Pancreas (tissue), 10 donors: ENCODE measurements around the gene ATP13A3. TPM values are rescaled to one million over a fixed set of nuclear protein-coding genes. Genes with fewer than 3 reads are reported as not detected.

Source experiments
- ATAC-seq, 4 donors: fragments of 200-7000 bp; cut with Tn5 transposase; one replicate each; pipeline versions ENCODE4 v1.8.0 to v1.9.1; 2020; ENCODE audit warnings: mild to moderate bottlenecking in 4 of 4, moderate library complexity in 4 of 4
- DNase-seq, 6 donors: peaks; one replicate each; pipeline ENCODE4 v3.0.0-alpha.2; 2020
- FAIRE-seq: peaks from 2 replicates; lab custom pipeline; 2012; peaks lifted over from hg19 to GRCh38; lab: Jason Lieb, UNC
- H3K27ac ChIP-seq, 4 donors: fragments of 200-600 bp; sonication (generic); 1 replicate in 3 of 4; 2 replicates in 1 of 4; pipeline versions ENCODE4 v1.5.0 to v1.8.0; 2020
- H3K27me3 ChIP-seq, 4 donors: fragments of 200-600 bp; one replicate each; pipeline ENCODE4 v1.8.0; 2021
- H3K36me3 ChIP-seq, 3 donors: fragments of 200-600 bp; sonication (generic) in 1 of 3; one replicate each; pipeline versions ENCODE4 v1.5.0 to v1.8.0; 2020 to 2021
- H3K4me1 ChIP-seq, 3 donors: fragments of 200-600 bp; one replicate each; pipeline ENCODE4 v1.8.0; 2021
- H3K4me3 ChIP-seq, 4 donors: fragments of 200-600 bp; sonication (generic) in 2 of 4; one replicate each; pipeline versions ENCODE4 v1.5.0 to v1.8.0; 2020 to 2021
- H3K9me3 ChIP-seq, 4 donors: fragments of 200-600 bp; one replicate each; pipeline ENCODE4 v1.8.0; 2021
- WGBS, 2 donors: extraction: QIAGEN DNeasy Blood & Tissue Kit; methylation state at CpG; one replicate each; pipeline ENCODE4 v1.1.7; 2013; 5-methylcytosine and 5-hydroxymethylcytosine counted together
- intact Hi-C, 3 donors: fragments of 100-400 bp; cut with DNase I; formaldehyde crosslinking; loops; one replicate each; pipeline versions ENCODE4 v1.11.1 to v1.14.2; 2022
- polyA plus RNA-seq, 2 donors: library from polyadenylated mRNA; stranded (reverse); fragments of 200-250 nt; gene quantifications; one replicate each; pipeline ENCODE4 v1.2.3, GENCODE V29; 2013
- total RNA-seq, 6 donors: library from RNA; stranded (reverse); fragmentation: NEBNext Ultra II Directional in 4 of 6; extraction: Animal tissue kit (Norgen Biotek cat#: 25700) in 4 of 6; gene quantifications; one replicate each; pipeline versions ENCODE4 v1.2.1 to v1.2.4, GENCODE V29; 2021 to 2023
- TF ChIP-seq, protein P1 (sequence below), 4 donors: fragments of 200-600 bp; sonication (generic) in 3 of 4; IDR thresholded peaks; one replicate each; pipeline versions ENCODE4 v1.5.0 to v1.8.0; 2021; ENCODE audit warnings: antibody characterized with exemption in 4 of 4
- donor health status: healthy with polysubstance abuse.
- donor health status: DM: no; HTN: no; CAD: no; lungs with moderate emphysema.
- donor health status: DM: no; HTN: no; CAD: no.
- donor health status: control.
- donor health status: control.
- donor health status: Bipolar disorder and iron deficiency.
- donor health status: DM: yes; HTN: yes; CAD: no.
- donor health status: DM: no; HTN: no; CAD: no.
- donor health status: DM: no; HTN: no; CAD: no.
- donor health status: DM: yes; HTN: yes; CAD: no.

The ATP13A3 gene
- total and polyA plus RNA-seq, 8 donors: 9.3 to 66.6 (median 24.7) TPM

- no peaks in the 10 kb centered on the region for H3K36me3 ChIP-seq
- H3K27ac ChIP-seq: no peak overlapping the region
- intact Hi-C loops: no loop called here
- no peak for DNase-seq
- TF ChIP-seq, protein P1, sequence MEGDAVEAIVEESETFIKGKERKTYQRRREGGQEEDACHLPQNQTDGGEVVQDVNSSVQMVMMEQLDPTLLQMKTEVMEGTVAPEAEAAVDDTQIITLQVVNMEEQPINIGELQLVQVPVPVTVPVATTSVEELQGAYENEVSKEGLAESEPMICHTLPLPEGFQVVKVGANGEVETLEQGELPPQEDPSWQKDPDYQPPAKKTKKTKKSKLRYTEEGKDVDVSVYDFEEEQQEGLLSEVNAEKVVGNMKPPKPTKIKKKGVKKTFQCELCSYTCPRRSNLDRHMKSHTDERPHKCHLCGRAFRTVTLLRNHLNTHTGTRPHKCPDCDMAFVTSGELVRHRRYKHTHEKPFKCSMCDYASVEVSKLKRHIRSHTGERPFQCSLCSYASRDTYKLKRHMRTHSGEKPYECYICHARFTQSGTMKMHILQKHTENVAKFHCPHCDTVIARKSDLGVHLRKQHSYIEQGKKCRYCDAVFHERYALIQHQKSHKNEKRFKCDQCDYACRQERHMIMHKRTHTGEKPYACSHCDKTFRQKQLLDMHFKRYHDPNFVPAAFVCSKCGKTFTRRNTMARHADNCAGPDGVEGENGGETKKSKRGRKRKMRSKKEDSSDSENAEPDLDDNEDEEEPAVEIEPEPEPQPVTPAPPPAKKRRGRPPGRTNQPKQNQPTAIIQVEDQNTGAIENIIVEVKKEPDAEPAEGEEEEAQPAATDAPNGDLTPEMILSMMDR (IDR thresholded peaks at IDR 0.05): no peak
- 79 to 80% methylated on average over 20 of the region's 20 CpGs for WGBS, 2 donors
- H3K4me1 ChIP-seq: no peaks in the 10 kb centered on the region
- H3K4me3 ChIP-seq: no peak overlapping the region
- ATAC-seq: no peak
- no peaks in the 10 kb centered on the region for H3K9me3 ChIP-seq
- FAIRE-seq: no peak
- H3K27me3 ChIP-seq: no peaks in the 10 kb centered on the region
These were observed 104.5 kb downstream of the ATP13A3 start for GRCh38 chr3:194382196-194382891.

- FAIRE-seq (no peak), DNase-seq (peak in 1 of 6 donors; percentile 14), ATAC-seq (peak in 3 of 4 donors; percentile 52 to 76 (median 60))
- no peak overlapping the region for H3K4me3 ChIP-seq
- H3K27ac ChIP-seq: no peak overlapping the region
- H3K27me3 ChIP-seq: no peaks in the 10 kb centered on the region
- 16 to 29% methylated on average over 17 of the region's 17 CpGs for WGBS, 2 donors
- H3K36me3 ChIP-seq: no peaks in the 10 kb centered on the region
- no peaks in the 10 kb centered on the region for H3K9me3 ChIP-seq
- TF ChIP-seq, protein P1 (IDR thresholded peaks at IDR 0.05): no peak
- intact Hi-C loops: no loop called here
- no peaks in the 10 kb centered on the region for H3K4me1 ChIP-seq
These were observed 105.3 kb downstream of the ATP13A3 start for GRCh38 chr3:194381460-194381875.

DNA sequence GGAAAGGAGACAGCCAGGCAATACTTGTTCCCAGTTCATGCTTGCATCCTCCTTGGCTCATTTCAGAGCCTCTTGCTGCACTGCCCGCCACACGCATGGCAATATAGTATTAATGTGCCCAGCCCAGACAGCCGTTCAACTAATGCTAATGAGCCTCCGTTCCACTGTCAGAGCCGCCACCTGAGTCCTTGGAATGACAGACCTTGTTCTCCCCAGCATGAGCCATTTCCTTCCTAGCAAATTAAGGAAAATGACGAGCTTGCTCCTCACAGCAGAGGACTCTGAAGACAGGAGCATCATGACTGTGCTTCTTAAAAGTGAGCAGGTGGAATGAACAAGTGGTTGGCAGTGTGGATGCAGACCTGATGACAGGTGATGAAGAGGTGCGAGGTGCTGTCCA lies 106.5 kb downstream of the ATP13A3 start:
- H3K27me3 ChIP-seq: no peaks in the 10 kb centered on the region
- no peak for FAIRE-seq
- intact Hi-C loops: no loop called here

DNA sequence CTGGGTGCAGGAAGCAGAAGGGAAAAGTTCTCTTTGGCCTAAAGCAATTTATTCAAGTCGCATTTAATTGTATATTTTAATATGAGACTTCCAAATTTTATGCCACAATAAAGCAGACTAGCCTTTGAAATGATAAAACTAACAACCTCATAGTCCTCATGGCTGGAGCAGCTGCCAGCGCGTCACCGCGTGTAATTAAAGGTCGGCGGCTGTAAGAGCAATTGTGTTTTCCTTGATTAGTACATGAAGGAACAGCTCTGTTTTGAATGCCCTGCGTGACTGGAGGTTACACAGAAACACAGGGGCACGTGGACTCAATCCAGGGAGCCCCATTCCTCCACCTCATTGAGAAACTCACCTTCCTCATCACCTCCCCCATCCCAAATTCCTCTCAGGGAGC lies 107.2 kb downstream of the ATP13A3 start:
- no peak overlapping the region for H3K27ac ChIP-seq
- DNase-seq (no peak), FAIRE-seq (no peak), ATAC-seq (no peak)
- no peaks in the 10 kb centered on the region for H3K9me3 ChIP-seq
- TF ChIP-seq, protein P1 (IDR thresholded peaks at IDR 0.05): no peak
- H3K4me3 ChIP-seq: no peak overlapping the region
- H3K36me3 ChIP-seq: no peaks in the 10 kb centered on the region
- intact Hi-C loops: no loop called here
- H3K27me3 ChIP-seq: no peaks in the 10 kb centered on the region
- H3K4me1 ChIP-seq: no peaks in the 10 kb centered on the region
- 76 to 81% methylated on average over 9 of the region's 9 CpGs for WGBS, 2 donors

More for the DNA sequence above, 106.5 kb downstream of the ATP13A3 start:
- TF ChIP-seq, protein P1 (IDR thresholded peaks at IDR 0.05): no peak
- DNase-seq: no peak
- H3K4me3 ChIP-seq: no peak overlapping the region
- no peak overlapping the region for H3K27ac ChIP-seq
- no peaks in the 10 kb centered on the region for H3K9me3 ChIP-seq
- H3K4me1 ChIP-seq: no peaks in the 10 kb centered on the region
- H3K36me3 ChIP-seq: no peaks in the 10 kb centered on the region
- WGBS, 2 donors: 68 to 81% methylated on average over 7 of the region's 7 CpGs
- no peak for ATAC-seq

DNA sequence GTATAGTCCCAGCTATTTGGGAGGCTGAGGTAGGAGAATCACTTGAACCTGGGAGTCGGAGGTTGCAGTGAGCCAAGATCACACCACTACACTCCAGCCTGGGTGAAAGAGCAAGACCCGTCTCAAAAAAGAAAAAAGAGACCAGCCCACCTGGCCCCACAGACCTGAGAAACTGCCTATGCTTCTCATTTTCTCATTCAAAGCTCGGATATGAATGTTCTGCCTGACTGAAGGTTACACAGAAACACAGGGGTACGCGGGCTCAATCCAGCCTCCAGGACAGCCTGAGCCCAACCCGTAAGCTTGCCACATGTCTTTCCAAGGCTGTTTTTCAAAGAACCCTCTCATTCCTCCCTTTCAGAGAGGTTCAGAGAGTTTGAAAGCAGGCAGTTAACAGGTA lies 107.6 kb downstream of the ATP13A3 start:
- H3K36me3 ChIP-seq: no peaks in the 10 kb centered on the region
- no peak overlapping the region for H3K4me3 ChIP-seq
- H3K27me3 ChIP-seq: no peaks in the 10 kb centered on the region
- no peak for ATAC-seq
- H3K9me3 ChIP-seq: no peaks in the 10 kb centered on the region
- 81 to 88% methylated on average over 6 of the region's 6 CpGs for WGBS, 2 donors
- intact Hi-C loops: no loop called here
- H3K27ac ChIP-seq: no peak overlapping the region
- no peak for DNase-seq
- H3K4me1 ChIP-seq: no peaks in the 10 kb centered on the region
- TF ChIP-seq, protein P1 (IDR thresholded peaks at IDR 0.05): no peak
- FAIRE-seq: no peak
